PC-9 (cell line): ENCODE results near the gene PNPT1. TPM values are rescaled to one million over a fixed set of nuclear protein-coding genes. Genes with fewer than 3 reads are reported as not detected.
"Not testable (repeated sequence)": the region's sequence is repeated elsewhere in the genome, so short reads cannot be mapped to it uniquely, and the experiment has no call there.

Experiments used
- BruUV-seq: library from RNA; stranded (reverse); fragments of 400-500 nt; replicated peaks from 2 replicates; lab custom pipeline; 2021; lab: Mats Ljungman, UMichigan
- CTCF ChIA-PET: fragments of 300-600 bp; sonication (Branson Sonifier 250); formaldehyde crosslinking; loops from one replicate; lab custom pipeline; 2022; ENCODE audit warnings: antibody characterized with exemption; lab: Charles Lee
- POLR2A ChIA-PET: fragments of 300-600 bp; sonication (Branson Sonifier 250); formaldehyde crosslinking; loops from one replicate; lab custom pipeline; 2022; ENCODE audit warnings: antibody characterized with exemption; ENCODE audit not compliant: unreplicated experiment; lab: Charles Lee
- DNase-seq, 2 experiments: peaks; one replicate each; pipeline versions ENCODE4 v3.0.0 to v3.0.0-alpha.2; 2015 to 2022; ENCODE audit warnings: mixed read lengths in 1 of 2
- H2AFZ ChIP-seq: fragments of 200-600 bp; sonication (generic); 2 replicates; pipeline ENCODE4 v1.8.1; 2017; ENCODE audit warnings: antibody characterized with exemption
- H3F3A ChIP-seq: fragments of 200-600 bp; sonication (generic); 2 replicates; pipeline ENCODE4 v1.8.1; 2017; ENCODE audit warnings: antibody characterized with exemption, mild to moderate bottlenecking, low read depth; ENCODE audit not compliant: insufficient read depth
- H3K27ac ChIP-seq: fragments of 200-600 bp; sonication (generic); 2 replicates; pipeline ENCODE4 v1.6.1; 2016; ENCODE audit warnings: mixed run types
- H3K27me3 ChIP-seq: fragments of 200-600 bp; sonication (generic); 2 replicates; pipeline ENCODE4 v1.6.1; 2016; ENCODE audit warnings: low read depth, mixed run types; ENCODE audit not compliant: insufficient read depth
- H3K36me3 ChIP-seq: fragments of 200-600 bp; sonication (generic); 2 replicates; pipeline ENCODE4 v1.6.1; 2016; ENCODE audit warnings: low read depth, mixed run types
- H3K4me1 ChIP-seq: fragments of 200-600 bp; sonication (generic); replicated peaks from 2 replicates; pipeline ENCODE4 v1.6.1; 2016; ENCODE audit warnings: mixed run types; ENCODE audit not compliant: insufficient read depth
- H3K4me2 ChIP-seq: fragments of 200-600 bp; sonication (generic); 2 replicates; pipeline ENCODE4 v1.6.1; 2017; ENCODE audit warnings: mixed run types
- H3K4me3 ChIP-seq: fragments of 200-600 bp; sonication (generic); 2 replicates; pipeline ENCODE4 v1.6.1; 2016; ENCODE audit warnings: mixed run types
- H3K79me2 ChIP-seq: fragments of 200-600 bp; sonication (generic); 2 replicates; pipeline ENCODE4 v1.6.1; 2017; ENCODE audit warnings: low read depth, mixed run types
- H3K9me2 ChIP-seq: fragments of 200-600 bp; sonication (generic); 2 replicates; pipeline ENCODE4 v1.8.1; 2017; ENCODE audit warnings: mild to moderate bottlenecking; ENCODE audit not compliant: insufficient read depth
- H3K9me3 ChIP-seq: fragments of 200-600 bp; sonication (generic); 2 replicates; pipeline ENCODE4 v1.8.1; 2016; ENCODE audit warnings: low read depth; ENCODE audit not compliant: insufficient read depth
- H4K20me1 ChIP-seq: fragments of 200-600 bp; sonication (generic); 2 replicates; pipeline ENCODE4 v1.8.1; 2017; ENCODE audit not compliant: insufficient read depth
- CTCF ChIP-seq: fragments of 200-600 bp; sonication (generic); conservative IDR thresholded peaks from 2 replicates; pipeline ENCODE4 v1.6.1; 2017; ENCODE audit warnings: mixed run types, antibody characterized with exemption, mild to moderate bottlenecking, moderate library complexity
- EZH2 ChIP-seq: fragments of 200-600 bp; sonication (generic); IDR thresholded peaks from 2 replicates; pipeline ENCODE4 v1.8.0; 2017; ENCODE audit warnings: antibody characterized with exemption, low read depth
- intact Hi-C: fragments of 100-400 bp; cut with micrococcal nuclease; formaldehyde crosslinking; loops from one replicate; pipeline ENCODE4 v1.10.0; 2022; ENCODE audit not compliant: unreplicated experiment
- total RNA-seq: library from RNA; stranded (reverse); gene quantifications from 2 replicates; pipeline ENCODE4 v1.2.3, GENCODE V29; 2021

The PNPT1 gene
- total RNA-seq, 1 experiment from 2014 or later = 23.1 TPM

GRCh38 chr2:55604027-55604565, 89.5 kb downstream of the PNPT1 start:
- TF ChIP-seq CTCF (no peak), EZH2 (no peak)
- Histone ChIP-seq H3F3A (0 out of 2 replicates have a peak, but pooled peaks cover 7% of the 10 kb centered on the region), H3K9me2 (no peaks in the 10 kb centered on the region), H3K9me3 (no peaks in the 10 kb centered on the region), H2AFZ (no peak overlapping the region), H3K36me3 (0 out of 2 replicates have a peak, but pooled peaks cover 6% of the 10 kb centered on the region), H3K79me2 (peaks cover 82% of the 10 kb centered on the region), H3K4me3 (no peak overlapping the region), H3K4me1 (no peaks in the 10 kb centered on the region), H4K20me1 (peaks cover 64% of the 10 kb centered on the region), H3K27ac (peak overlapping the region; percentile 3), H3K27me3 (no peaks in the 10 kb centered on the region), H3K4me2 (no peak overlapping the region)
- intact Hi-C loops = no loop called here
- no TSS peak for BruUV-seq
- no peak for DNase-seq
- CTCF ChIA-PET = no interaction called here
- POLR2A ChIA-PET = interaction anchor here (0.6 kb wide), 1 partner anchor 324 kb away, joined by 3 read pairs; no protein-coding TSS in a partner anchor

- Histone ChIP-seq H2AFZ (no peak overlapping the region), H3K27ac (no peak overlapping the region), H3K4me2 (no peak overlapping the region), H3F3A (0 out of 2 replicates have a peak, but pooled peaks cover 7% of the 10 kb centered on the region), H4K20me1 (peaks cover 62% of the 10 kb centered on the region), H3K36me3 (peaks cover 28% of the 10 kb centered on the region), H3K27me3 (no peaks in the 10 kb centered on the region), H3K9me2 (no peaks in the 10 kb centered on the region), H3K4me3 (no peak overlapping the region), H3K9me3 (no peaks in the 10 kb centered on the region), H3K4me1 (no peaks in the 10 kb centered on the region), H3K79me2 (peaks cover 75% of the 10 kb centered on the region)
- BruUV-seq = no TSS peak
- CTCF ChIA-PET = interaction anchor here (0.6 kb wide), 1 partner anchor 48 kb away, joined by 7 read pairs; no protein-coding TSS in a partner anchor
- TF ChIP-seq EZH2 (no peak), CTCF (no peak)
- intact Hi-C loops = no loop called here
- DNase-seq = no peak
- POLR2A ChIA-PET = no interaction called here
Measured at GRCh38 chr2:55601849-55602248, 91.8 kb downstream of the PNPT1 start.

GRCh38 chr2:55598056-55598795, 95.4 kb downstream of the PNPT1 start:
- Histone ChIP-seq H3K27ac (no peak overlapping the region), H3K4me3 (no peak overlapping the region), H3K27me3 (no peaks in the 10 kb centered on the region), H3K4me1 (no peaks in the 10 kb centered on the region), H3K36me3 (peaks cover 46% of the 10 kb centered on the region), H3K79me2 (peaks cover 68% of the 10 kb centered on the region), H3K9me3 (no peaks in the 10 kb centered on the region), H3F3A (peaks cover 13% of the 10 kb centered on the region; the same call in 1 of the 2 replicates), H3K9me2 (no peaks in the 10 kb centered on the region), H4K20me1 (peaks cover 49% of the 10 kb centered on the region), H2AFZ (no peak overlapping the region), H3K4me2 (no peak overlapping the region)
- CTCF ChIA-PET = no interaction called here
- POLR2A ChIA-PET = no interaction called here
- intact Hi-C loops = no loop called here
- no TSS peak for BruUV-seq
- DNase-seq = no peak
- TF ChIP-seq CTCF (no peak), EZH2 (no peak)

DNA sequence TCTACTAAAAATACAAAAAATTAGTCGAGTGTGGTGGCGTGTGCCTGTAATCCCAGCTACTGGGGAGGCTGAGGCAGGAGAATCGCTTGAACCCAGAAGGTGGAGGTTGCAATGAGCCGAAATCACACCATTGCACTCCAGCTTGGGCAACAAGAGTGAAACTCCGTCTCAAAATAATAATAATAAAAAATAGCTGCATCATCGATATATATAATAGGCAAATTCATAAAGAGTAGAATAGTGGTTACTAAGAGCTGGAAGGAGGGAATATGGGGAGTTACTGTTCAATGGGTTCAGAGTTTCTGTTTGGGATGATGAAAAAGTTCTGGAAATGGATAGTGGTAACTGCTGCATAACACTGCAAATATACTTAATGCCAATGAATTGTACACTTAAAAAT, 96.8 kb downstream of the PNPT1 start:
- H3K9me2 ChIP-seq, POLR2A ChIA-PET, H3K4me2 ChIP-seq, H2AFZ ChIP-seq, DNase-seq, H3K4me3 ChIP-seq, H3K27ac ChIP-seq, intact Hi-C loops, BruUV-seq, H3K4me1 ChIP-seq, CTCF ChIA-PET, H3K27me3 ChIP-seq, H3K9me3 ChIP-seq: not testable (repeated sequence)
- peaks cover 40% of the 10 kb centered on the region for H3K36me3 ChIP-seq
- H4K20me1 ChIP-seq = peaks cover 36% of the 10 kb centered on the region
- H3K79me2 ChIP-seq = peaks cover 63% of the 10 kb centered on the region
- peaks cover 13% of the 10 kb centered on the region; the same call in 1 of the 2 replicates for H3F3A ChIP-seq
